Vagina (tissue), 2 donors: Measurements from ENCODE around the gene CORO2B.

ENCODE experiments used
- POLR2A ChIP-seq, 2 donors: fragments of 450-650 bp; IDR thresholded peaks; one replicate each; pipeline ENCODE4 v1.6.1; 2017; ENCODE audit warnings: antibody characterized with exemption in 2 of 2, mild to moderate bottlenecking in 2 of 2, moderate library complexity in 2 of 2
- POLR2AphosphoS5 ChIP-seq, 2 donors: sonication (generic); formaldehyde crosslinking; IDR thresholded peaks; one replicate each; pipeline ENCODE4 v1.9.0; 2017; ENCODE audit warnings: antibody characterized with exemption in 2 of 2, mild to moderate bottlenecking in 2 of 2, low read depth in 1 of 2; ENCODE audit not compliant: insufficient read depth in 1 of 2
- TF ChIP-seq, protein P1 (sequence below), 3 experiments: fragments of 450-650 bp in 2 of 3; fragments of 200-600 bp in 1 of 3; sonication (generic) in 1 of 3; IDR thresholded peaks; one replicate each; pipeline ENCODE4 v1.5.1; 2017 to 2019; ENCODE audit warnings: antibody characterized with exemption in 3 of 3, mild to moderate bottlenecking in 2 of 3, moderate library complexity in 2 of 3

DNA sequence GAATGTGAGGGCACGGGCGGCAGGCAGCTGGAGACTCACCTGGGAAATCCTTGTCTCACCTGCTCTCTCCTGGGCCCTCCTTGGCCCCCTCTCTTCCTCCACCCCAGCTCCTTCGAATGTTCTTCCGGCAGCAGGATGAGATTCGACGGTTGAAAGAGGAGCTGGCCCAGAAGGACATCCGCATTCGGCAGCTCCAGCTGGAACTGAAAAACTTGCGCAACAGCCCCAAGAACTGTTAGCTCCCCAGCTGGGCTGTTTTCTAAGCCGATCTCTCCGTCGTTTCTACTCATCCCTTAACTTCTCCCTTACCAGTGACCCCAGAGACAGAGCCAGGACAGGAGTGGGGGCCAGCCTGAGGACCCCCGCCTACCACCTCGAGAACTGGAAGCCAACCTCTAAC, 146.9 kb downstream of the CORO2B start:
- TF ChIP-seq, protein P1, sequence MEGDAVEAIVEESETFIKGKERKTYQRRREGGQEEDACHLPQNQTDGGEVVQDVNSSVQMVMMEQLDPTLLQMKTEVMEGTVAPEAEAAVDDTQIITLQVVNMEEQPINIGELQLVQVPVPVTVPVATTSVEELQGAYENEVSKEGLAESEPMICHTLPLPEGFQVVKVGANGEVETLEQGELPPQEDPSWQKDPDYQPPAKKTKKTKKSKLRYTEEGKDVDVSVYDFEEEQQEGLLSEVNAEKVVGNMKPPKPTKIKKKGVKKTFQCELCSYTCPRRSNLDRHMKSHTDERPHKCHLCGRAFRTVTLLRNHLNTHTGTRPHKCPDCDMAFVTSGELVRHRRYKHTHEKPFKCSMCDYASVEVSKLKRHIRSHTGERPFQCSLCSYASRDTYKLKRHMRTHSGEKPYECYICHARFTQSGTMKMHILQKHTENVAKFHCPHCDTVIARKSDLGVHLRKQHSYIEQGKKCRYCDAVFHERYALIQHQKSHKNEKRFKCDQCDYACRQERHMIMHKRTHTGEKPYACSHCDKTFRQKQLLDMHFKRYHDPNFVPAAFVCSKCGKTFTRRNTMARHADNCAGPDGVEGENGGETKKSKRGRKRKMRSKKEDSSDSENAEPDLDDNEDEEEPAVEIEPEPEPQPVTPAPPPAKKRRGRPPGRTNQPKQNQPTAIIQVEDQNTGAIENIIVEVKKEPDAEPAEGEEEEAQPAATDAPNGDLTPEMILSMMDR (IDR thresholded peaks at IDR 0.05), result no peak
- TF ChIP-seq POLR2AphosphoS5 (IDR thresholded peaks at IDR 0.05; ENCODE audit: insufficient read depth in 1 of 2, low read depth in 1 of 2) (no peak), POLR2A (IDR thresholded peaks at IDR 0.05) (no peak)
